NCI-H2227 treated with DMSO at 0.1 percent for 48 hours (cell line): ENCODE results near the gene SCYL1.
A peak's percentile ranks its signal among the peaks of the same experiment; 100 is the strongest.
"Not testable (repeated sequence)": the region's sequence is repeated elsewhere in the genome, so short reads cannot be mapped to it uniquely, and the experiment has no call there.

Experiments used
- DNase-seq: peaks from one replicate; lab custom pipeline; 2025; lab: John Stamatoyannopoulos, UW

SCYL1 gene

DNA sequence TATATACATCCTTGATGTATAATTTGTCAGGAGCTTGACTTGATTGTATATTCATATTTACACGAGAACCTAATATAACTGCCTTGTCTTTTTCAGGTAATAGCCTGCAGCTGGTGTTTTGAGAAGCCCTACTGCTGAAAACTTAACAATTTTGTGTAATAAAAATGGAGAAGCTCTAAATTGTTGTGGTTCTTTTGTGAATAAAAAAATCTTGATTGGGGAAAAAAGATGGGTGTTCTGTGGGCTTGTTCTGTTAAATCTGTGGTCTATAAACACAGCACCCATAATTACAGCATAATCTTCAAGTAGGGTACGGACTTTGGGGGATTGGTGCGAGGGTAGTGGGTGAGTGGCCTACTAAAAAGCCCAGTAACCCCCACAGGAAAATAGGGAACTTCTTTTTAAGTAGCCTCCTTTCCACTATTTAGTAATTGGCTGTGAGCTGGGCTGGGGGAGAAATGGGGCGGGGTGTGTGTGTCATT, 18.6 kb upstream of the SCYL1 start:
- no peak for DNase-seq

DNA sequence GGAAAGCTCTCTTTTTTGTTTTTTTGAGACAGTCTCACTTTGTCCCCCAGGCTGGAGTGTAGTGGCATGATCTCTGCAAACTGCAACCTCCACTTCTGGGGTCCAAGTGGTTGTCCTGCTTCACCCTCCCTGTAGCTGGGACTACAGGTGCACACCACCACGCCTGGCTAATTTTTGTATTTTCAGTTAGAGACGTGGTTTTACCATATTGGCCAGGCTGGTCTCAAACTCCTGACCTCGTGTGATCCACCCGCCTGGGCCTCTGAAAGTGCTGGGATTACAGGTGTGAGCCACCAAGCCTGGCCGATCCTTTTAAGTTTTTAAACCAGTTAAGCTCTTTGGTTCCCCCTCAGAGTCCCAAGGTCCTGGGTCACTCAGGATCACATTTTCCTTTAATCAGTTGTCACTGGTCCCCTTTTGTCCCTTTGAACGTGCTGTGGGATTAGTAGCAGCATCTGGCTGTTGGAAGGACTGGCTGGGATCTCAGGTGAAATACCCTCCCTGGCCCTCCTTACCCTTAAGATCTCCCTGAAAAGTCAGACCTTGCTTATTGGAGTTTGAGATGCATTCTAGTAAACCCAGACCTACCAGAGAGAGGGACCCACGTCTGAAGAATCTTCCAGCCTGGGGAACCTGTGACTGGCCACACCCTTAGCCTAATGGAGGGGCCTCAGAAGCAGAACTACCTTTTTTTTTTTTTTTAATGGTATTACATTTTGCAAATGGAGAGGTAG, 17.9 kb upstream of the SCYL1 start:
- DNase-seq, result no peak

DNA sequence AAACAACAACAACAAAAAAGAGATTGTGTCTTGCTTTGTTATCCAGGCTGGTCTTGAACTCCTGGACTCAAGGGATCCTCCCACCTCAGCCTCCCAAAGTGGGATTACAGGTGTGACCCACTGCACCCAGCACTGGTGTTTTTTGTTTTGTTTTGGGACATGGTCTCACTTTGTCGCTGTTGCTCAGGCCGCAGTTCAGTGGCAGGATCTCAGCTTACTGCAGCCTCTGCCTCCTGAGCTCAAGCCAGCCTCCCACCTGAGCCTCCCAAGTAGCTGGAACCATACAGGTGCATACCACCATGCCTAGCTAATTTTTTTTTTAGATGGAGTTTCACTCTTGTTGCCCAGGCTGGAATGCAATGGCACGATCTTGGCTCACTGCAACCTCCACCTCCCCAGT, 12.6 kb upstream of the SCYL1 start:
- DNase-seq, result not testable (repeated sequence)

DNA sequence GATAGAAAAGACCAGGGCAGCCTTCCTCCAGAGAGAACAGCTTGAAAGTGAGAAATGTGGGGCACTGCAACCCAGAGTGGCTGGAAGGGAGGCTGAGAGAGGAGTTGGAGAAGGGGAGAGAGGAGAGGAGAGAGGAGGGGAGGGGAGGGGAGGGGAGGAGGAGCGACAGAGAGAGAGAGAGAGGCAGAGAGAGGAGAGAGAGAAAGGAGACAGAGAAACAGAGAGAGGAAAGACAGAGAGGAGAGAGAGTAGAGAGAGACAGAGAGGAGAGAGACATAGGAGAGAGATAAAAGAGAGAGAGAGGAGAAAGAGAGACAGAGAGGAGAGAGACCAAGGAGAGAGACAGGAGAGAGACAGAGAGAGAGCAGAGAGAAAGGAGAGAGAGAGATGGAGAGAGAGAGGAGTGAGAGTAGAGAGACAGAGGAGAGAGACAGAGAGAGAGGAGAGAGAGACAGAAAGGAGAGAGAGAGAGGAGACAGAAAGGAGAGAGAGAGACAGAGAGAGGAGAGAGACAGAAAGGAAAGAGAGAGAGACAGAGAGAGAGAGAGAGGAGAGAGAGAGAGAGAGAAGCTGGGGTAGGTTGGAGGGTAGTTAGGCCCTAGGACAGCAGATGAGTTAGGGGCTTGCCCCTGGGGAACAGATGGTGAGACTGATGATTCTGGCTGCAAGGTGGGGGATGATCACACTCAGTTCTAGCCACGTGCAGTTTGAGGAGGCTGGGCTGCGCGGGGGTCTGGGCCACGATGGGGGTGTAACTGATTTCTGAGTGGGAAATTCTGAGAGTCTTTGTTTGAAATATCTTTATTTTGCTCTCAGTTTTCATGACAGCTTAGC, 8.5 kb upstream of the SCYL1 start:
- DNase-seq, result no peak

DNA sequence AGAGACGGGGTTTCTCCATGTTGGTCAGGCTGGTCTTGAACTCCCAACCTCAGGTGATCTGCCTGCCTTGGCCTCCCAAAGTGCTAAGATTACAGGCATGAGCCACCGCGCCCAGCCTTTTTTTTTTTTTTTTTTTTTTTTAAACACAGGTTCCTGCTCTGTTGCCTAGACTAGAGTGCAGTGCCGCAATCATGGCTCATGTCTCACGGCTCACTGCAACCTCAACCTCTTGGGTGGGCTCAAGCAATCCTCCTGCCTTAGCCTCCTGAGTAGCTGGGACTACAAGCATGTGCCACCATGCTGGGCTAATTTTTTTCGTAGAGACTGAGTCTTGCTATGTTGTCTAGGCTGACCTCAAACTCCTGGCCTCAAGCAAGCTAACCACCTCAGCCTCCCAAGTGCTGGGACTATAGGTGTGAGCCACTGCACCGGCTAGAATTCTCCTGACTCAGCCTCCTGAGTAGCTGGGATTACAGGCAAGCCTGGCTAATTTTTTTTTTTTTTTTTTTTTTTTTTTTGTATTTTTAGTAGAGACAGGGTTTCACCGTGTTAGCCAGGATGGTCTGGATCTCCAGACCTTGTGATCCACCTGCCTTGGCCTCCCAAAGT, 5.8 kb upstream of the SCYL1 start:
- not testable (repeated sequence) for DNase-seq

DNA sequence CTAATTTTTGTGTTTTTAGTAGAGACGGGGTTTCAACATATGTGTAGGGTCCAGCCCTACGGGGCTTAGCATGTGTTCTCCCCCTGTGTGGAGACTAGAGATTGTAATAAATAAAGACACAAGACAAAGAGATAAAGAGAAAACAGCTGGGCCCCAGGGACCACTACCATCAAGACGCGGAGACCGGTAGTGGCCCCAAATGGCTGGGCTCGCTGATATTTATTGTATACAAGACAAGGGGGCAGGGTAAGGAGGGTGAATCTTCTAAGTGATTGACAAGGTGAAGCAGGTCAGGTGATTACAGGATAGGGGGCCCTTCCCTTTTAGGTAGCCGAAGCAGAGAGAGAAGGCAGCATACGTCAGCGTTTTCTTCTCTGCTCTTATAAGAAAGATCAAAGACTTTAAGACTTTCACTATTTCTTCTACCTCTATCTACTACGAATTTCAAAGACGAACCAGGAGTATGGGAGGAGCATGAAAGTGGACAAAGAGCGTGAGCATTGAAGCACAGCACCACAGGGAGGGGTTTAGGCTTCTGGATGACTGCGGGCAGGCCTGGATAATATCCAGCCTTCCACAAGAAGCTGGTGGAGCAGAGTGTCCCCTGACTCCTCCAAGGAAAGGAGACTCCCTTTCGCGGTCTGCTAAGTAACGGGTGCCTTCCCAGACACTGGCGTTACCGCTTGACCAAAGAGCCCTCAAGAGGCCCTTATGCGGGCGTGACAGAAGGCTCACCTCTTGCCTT, 2.9 kb upstream of the SCYL1 start:
- peak; percentile 45 for DNase-seq

DNA sequence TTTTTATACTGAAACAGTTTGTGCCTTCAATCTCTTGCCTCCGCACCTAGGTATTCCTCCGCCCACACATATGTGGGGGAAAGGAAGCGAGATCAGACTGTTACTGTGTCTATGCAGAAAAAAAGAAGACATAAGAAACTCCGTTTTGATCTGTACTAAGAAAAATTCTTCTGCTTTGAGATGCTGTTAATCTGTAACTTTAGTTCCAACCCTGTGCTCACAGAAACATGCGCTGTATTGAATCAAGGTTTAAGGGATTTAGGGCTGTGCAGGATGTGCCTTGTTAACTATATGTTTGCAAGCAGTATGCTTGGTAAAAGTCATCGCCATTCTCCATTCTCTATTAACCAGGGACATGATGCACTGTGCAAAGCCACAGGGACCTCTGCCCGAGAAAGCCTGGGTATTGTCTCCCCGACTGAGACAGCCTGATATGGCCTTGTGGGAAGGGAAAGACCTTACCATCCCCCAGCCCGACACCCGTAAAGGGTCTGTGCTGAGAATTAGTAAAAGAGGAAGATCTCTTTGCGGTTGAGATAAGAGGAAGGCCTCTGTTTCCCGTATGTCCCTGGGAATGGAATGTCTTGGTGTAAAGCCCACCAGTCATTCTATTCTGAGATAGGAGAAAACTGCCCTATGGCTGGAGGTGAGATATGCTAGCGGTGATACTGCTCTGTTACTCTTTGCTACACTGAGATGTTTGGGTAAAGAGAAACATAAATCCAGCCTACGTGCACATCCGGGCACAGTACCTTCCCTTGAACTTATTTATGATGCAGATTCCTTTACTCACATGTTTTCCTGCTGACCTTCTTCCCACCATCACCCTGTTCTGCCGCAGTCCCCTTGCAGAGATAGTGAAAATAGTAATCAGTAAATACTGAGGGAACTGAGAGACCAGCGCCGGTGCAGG, 1.9 kb upstream of the SCYL1 start:
- not testable (repeated sequence) for DNase-seq

DNA sequence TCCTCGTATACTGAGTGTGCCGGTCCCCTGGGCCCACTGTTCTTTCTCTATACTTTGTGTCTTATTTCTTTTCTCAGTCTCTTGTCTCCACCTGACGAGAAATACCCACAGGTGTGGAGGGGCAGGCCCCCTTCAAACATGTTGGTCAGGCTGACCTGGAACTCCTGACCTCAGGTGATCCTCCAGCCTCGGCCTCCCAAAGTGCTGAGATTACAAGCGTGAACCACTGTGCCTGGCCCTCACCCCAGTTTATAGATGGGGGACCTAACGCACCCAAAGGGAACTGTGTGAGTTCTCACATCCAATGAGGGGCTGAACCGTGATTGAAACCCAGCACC, 1.3 kb upstream of the SCYL1 start:
- DNase-seq, result not testable (repeated sequence)

DNA sequence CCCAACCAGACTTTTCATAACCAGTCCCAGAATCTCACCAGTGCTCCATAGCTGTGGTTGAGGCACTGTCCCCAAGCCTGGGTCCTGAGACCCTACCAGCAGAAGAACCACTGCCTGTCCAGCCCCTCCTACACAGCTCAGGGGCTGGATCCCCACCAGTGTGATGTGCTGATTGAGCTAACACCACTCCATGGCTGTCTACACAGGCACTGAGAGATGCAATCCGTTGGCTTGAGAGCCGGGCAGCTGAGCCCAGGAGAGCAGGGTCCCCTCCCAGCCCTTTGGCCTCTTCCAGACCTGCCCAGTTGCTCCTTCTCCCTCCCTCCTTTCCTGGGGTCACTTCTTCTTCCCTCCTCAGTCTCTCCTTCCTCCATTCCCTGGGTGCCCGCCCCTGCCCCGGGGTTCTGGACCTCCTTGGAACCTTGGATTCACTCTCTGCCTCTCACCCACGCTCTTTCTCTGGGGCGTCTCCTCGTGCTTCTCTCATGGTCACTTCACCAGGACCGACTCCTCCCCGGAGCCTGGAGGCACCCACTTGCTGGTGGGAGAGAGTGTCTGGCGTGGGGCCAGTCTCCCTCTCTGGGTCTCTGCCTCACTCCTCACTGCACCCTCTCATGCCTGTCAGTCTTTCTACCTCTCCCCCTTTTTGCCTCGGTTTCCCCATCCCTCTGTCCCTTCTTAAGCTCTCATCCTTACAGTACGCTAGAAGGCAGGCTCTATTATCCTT, 706 bp upstream of the SCYL1 start:
- no peak for DNase-seq

DNA sequence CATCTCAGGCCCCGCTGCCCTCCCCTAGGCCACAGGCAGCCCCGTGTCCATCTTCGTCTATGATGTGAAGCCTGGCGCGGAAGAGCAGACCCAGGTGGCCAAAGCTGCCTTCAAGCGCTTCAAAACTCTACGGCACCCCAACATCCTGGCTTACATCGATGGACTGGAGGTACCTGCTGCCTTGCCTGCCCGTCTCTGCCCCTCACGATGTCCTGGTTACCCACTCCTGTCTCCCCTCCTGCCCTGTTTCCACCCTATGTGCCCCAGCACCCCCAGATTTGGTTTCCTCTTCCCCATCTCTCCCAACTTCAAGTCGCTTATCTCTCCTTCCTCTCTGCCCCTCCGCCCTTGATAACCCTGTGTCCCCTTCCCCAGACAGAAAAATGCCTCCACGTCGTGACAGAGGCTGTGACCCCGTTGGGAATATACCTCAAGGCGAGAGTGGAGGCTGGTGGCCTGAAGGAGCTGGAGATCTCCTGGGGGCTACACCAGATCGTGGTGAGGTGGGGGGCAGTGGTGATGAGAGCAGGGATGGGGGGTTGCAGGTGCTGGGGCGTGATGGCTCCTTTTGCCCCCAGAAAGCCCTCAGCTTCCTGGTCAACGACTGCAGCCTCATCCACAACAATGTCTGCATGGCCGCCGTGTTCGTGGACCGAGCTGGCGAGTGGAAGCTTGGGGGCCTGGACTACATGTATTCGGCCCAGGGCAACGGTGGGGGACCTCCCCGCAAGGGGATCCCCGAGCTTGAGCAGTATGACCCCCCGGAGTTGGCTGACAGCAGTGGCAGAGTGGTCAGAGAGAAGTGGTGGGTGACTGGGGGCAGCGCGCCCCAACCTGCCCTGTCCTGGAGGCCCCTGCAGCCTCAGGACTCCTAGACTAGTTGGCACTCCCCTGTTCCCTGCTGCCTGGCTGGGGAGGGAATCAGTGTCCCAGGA, 930 bp downstream of the SCYL1 start:
- DNase-seq, result no peak

DNA sequence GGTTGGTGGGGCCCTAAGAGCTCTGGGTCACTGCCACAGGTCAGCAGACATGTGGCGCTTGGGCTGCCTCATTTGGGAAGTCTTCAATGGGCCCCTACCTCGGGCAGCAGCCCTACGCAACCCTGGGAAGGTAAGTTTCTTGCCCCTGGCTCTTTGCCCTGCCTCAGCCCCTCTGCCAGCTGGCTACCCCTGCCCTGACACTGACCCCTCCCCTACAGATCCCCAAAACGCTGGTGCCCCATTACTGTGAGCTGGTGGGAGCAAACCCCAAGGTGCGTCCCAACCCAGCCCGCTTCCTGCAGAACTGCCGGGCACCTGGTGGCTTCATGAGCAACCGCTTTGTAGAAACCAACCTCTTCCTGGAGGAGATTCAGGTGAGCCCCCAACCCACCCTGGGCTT, 1.9 kb downstream of the SCYL1 start:
- DNase-seq, result no peak

DNA sequence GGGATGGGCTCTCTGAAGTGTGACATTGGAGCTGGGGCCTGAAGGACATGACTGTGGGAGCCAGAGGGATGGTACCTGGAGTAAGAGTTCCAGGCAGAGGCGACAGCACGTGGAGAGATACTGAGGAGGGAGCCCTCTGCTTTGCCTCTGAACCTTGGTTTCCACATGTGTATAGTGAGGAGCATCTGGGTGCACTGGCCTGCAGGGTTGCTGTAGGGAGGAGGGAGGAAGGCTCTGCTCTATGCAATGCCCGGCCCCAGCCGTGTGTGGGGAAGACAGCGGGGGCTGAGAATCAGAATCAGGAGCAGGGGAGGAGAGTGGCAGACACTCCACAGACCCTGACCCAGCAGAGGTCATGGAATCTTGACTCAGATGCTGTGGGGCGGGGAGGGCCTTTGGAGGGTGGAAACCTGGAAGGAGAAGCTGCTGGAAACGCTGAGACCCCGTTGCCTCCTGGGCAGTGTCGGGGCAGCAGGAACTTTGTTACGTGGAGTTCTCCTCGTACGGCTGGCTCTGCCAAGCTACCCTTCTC, 4.0 kb downstream of the SCYL1 start:
- DNase-seq, result no peak

DNA sequence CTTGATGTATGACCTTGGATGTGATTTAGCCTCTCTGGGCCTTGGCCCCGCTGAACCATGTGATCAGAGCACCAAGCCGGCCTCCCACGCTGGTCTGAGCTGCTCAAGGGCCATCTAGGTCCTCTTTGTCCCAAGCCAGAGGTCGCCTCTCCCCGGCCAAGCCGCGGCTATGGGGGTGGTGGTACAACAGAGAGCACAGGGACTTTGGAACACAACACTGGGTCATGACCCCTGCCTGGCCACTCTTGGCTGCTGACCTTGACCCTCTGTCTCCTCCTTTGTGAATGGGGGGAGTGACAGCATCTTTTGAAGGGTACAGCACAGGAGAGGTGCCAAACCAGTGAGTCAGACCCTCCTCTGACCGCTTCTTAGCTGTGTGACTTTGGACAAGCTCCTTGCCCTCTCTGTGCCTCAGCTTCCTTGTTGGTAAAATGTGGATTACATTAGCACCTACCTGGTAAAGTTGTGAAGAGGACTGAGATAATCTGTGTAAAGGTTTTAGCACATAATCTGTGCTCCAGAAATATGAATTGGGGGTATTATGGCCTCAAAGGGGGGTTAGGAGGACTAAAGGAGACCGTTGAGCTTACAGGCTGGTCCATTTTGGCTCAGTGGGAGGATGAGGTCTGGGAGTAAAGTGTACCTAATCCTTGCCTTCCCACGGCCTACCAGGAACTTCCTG, 4.7 kb downstream of the SCYL1 start:
- DNase-seq, result no peak

DNA sequence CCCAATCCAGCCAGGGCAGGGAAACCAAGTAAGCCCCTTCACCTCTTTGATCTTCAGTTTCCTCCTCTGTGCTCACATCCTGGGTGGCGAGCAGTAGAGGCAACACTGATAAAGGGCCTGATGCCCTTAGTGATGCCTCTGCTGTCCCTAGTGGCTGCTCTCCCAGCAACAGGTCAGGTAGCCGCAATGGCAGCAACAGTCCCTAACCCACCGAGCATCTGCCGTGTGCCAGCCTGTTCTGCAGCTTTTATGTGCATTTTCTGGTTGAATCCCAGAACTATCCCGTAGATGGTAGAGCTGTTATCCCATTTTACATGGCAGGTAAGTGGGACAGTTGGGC, 5.2 kb downstream of the SCYL1 start:
- no peak for DNase-seq

DNA sequence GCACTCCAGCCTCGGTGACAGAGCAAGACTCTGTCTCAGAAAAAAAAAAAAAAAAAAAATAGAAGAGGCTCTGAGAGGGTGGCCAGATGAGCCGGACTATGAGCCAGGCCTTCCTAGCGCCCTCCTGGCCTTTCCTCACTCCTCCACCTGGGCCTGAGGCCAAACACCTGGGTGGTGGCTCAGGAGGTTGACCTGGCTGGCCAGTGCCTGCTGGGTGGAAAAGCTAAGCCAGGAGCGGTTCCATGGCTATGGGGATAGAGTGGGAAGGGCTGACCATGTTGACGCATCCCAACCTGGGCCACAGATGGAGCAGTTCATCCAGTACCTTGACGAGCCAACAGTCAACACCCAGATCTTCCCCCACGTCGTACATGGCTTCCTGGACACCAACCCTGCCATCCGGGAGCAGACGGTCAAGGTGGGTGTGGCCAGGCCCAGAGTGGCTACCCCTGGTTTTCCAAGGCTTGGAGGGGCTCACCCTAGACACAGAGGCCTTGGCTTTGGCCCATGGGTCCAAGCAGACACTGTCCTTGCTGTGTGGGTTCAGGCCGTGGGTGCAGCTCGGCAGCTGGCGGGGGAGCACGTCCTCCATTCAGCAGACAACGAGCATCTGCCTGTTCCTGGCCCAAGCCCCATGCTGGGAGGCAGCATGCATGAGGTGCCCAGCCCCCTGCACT, 7.6 kb downstream of the SCYL1 start:
- no peak for DNase-seq

DNA sequence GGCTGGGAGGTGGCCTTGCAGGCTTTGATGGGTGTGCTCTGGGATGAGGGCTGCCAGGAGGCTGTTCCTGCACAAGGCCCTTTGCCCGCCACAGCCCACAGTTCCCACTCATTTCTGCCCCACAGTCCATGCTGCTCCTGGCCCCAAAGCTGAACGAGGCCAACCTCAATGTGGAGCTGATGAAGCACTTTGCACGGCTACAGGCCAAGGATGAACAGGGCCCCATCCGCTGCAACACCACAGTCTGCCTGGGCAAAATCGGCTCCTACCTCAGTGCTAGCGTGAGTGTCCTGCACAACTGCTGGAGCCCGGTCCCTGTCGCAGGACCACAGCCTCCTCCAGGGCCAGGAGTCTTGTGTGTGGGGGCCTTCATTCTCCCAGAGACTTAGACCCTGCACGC, 10.2 kb downstream of the SCYL1 start:
- no peak for DNase-seq

DNA sequence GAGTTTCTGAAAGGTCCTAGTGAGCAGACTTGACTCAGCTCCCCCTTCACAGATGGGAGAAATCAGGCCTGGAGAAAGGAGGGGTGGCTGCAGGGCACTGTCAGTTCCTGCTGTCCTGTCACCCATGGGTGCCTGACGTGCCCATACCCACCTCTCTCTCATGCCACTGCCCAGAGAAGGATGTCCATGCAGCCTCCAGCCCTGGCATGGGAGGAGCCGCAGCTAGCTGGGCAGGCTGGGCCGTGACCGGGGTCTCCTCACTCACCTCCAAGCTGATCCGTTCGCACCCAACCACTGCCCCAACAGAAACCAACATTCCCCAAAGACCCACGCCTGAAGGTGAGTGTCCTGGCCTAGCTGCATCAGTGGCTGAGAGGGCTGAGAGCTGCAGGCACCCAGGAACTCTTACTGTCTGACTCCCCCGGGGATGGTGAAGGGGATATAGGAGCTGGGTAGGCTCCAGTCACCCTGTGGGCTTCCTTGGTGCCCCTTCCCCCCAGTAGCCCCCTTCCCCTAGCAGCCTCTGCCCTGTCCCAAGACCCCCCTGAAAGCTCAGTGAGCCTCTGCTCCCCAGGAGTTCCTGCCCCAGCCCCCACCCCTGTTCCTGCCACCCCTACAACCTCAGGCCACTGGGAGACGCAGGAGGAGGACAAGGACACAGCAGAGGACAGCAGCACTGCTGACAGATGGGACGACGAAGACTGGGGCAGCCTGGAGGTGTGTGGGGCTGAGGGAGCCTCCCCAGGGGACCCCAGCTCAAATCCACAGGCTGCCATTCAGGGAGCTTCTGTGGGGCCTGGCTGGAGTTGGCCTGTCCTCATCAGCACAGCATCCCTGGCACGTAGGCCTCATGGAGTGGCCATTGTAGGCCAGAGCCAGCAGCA, 11.8 kb downstream of the SCYL1 start:
- no peak for DNase-seq
